NCI-H82 treated with DMSO at 0.1 percent for 48 hours (cell line): Measurements from ENCODE around the gene PFKFB3.
"Not testable (repeated sequence)": the region's sequence is repeated elsewhere in the genome, so short reads cannot be mapped to it uniquely, and the experiment has no call there.

Experiments
- DNase-seq: peaks from one replicate; lab custom pipeline; 2025; ENCODE audit not compliant: unreplicated experiment; lab: John Stamatoyannopoulos, UW

The PFKFB3 gene

DNA sequence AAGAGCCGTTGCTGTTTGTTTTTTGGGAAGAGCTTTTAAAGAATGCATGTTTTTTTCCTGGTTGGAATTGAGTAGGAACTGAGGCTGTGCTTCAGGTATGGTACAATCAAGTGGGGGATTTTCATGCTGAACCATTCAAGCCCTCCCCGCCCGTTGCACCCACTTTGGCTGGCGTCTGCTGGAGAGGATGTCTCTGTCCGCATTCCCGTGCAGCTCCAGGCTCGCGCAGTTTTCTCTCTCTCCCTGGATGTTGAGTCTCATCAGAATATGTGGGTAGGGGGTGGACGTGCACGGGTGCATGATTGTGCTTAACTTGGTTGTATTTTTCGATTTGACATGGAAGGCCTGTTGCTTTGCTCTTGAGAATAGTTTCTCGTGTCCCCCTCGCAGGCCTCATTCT, 31.6 kb downstream of the PFKFB3 start:
- DNase-seq, result no peak

DNA sequence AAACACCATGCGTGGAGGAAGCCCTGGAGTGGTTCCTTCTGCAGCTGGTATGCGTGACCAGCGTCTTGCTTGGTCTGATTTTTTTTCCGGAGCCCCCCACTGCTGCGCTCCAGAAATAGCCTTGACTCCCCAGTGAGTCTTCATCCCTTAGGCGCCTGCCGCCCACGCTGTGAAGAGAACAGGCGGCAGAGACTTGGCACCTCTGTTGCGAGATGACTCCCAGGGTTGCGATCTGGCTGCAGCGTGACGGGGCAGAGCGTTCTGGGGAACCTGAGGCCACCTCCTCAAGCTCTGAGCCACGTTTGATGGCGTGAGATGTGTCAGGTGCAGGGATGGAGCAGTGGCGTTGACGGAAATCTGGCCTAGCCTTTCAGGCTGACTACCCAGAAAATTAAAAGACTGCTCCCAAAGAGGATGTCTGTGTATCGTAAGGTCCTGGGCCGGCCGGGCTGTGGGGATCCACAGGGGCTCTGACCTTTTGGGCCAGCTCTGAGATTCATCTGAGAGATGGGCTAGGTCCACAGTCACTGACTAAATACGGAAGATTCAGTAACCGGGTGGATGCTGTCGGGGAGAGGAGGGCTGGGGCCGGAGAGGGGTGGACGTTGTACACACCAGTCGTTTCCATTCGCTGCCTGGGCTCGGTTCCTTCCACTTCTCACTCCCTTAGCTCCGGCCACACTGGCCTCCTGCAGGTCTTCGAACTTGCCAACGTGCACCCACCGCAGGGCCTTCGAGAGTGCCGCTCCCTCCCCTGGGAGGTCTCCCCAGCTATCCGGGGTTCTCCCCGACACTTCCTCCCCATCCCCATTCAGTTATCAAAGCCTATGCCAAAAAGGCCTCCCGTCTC, 33.8 kb downstream of the PFKFB3 start:
- DNase-seq, result no peak

DNA sequence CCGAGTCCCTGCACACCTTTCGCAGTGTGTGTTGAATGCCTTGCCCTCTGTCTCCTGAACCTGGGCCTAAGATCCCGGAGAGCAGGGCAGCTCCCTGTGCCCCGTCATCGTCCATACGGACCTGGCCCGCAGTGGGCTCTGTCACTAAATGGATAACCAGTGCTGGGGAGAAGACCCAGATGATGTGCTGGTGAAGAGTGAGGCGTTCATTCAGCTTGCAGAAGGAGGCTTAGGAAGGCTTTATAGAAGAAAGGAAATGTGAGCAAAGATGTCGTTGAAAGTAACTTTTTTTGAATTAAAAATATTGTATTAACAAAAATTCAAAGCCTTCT, 34.4 kb downstream of the PFKFB3 start:
- DNase-seq, result no peak

DNA sequence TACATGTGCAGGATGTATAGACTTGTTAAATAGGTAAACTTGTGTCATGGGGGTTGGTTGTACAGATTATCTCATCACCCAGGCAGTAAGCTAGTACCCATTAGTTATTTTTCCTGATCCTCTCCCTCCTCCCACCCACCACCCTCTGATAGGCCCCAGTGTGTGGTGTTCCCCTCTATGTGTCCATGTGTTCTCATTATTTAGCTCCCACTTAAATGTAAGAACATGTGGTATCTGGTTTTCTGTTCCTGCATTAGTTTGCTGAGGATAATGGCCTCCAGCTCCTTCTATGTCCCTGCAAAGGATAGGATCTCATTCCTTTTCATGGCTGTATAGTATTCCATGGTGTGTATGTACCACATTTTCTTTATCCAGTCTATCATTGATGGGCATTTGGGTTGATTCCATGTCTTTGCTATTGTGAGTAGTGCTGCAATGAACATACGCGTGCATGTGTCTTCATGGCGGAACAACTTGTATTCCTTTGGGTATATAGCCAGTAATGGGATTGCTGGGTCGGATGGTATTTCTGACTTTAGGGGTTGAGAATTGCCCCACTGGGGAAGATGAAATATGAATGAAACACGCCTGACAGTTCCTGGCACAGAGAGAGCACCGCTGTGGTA, 36.0 kb downstream of the PFKFB3 start:
- DNase-seq, result not testable (repeated sequence)

DNA sequence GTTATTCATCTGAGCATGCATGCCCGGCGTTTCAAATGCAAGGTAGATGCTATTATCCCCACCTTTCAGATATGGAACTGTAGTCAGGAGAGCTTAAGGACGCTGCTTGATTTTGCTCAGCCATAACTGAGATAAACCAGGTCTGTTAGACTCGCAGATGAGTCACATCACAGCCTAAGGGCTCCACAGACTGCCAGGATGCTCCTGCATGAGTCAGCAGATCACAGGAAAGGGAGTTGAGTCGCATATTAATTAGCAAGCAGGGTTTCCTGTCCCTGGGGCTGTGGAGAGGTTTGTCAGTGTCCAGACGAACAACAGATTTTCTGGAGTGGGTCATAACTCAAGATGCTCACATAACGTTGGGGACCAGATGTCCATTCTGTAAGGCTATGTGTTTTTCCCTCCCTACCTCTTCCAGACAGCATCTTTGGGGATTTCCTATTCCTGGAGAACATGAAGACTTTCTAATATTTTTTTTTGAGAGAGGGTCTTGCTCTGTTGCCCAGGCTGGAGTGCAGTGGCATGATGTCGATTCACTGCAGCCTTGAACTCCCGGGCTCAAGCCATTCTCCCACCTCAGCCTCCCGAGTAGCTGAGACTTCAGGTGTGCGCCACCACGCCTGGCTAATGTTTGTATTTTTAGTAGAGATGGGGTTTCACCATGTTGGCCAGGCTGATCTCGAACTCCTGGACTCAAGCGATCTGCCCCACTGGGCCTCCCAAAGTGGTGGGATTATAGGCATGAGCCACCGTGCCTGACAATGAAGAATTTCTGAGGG, 36.7 kb downstream of the PFKFB3 start:
- DNase-seq, result no peak

DNA sequence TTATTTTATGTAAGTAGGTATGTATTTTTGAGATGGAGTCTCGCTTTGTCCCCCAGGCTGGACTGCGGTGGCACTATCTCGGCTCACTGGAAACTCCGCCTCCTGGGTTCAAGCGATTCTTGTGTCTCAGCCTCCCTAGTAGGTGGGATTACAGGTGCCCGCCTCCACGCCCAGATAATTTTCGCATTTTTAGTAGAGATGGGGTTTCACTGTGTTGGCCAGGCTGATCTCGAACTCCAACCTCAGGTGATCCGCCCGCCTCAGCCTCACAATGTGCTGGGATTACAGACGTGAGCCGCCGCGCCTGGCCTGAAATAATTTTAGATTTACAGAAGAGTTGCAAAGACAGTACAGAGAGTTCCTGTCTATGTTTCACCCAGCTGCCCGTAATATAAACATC, 37.5 kb downstream of the PFKFB3 start:
- DNase-seq, result no peak

DNA sequence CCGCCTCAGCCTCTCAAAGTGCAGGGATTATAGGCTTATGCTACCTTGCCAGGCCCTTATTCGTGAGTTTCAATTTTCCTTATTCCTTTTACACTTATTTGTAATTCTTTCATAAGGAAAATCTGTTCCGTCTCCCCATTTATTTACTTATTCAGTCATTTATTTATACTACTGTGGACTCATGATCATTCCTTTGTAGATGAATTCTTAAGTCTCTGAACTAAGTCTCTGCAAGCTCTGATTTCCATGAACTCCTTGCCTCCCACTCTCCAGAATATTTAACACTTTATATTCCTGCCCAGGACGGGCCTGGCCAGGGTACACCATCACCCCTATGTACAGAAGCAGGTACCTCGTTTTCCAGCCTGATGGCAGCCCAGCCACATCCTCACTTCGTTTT, 39.4 kb downstream of the PFKFB3 start:
- DNase-seq, result no peak

DNA sequence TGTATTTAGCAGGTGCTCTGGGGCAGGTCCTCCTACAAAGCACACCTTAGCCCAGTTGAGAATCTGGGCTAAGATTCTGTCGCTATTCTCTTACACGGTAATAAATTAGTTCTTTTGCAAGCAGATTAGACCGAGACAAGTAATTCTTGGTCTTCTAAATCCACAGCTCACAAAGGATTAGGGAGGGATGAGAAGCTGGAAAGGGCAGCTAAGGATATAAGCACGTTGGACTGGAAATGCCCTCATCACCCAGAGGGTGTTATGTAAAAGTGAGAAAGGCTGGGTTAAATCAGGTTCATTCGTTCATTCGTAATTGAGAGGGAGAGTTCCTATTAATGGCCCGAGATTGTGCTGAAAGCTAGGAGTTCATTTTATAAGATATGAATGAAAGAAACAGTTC, 41.8 kb downstream of the PFKFB3 start:
- peak; percentile 69 for DNase-seq

DNA sequence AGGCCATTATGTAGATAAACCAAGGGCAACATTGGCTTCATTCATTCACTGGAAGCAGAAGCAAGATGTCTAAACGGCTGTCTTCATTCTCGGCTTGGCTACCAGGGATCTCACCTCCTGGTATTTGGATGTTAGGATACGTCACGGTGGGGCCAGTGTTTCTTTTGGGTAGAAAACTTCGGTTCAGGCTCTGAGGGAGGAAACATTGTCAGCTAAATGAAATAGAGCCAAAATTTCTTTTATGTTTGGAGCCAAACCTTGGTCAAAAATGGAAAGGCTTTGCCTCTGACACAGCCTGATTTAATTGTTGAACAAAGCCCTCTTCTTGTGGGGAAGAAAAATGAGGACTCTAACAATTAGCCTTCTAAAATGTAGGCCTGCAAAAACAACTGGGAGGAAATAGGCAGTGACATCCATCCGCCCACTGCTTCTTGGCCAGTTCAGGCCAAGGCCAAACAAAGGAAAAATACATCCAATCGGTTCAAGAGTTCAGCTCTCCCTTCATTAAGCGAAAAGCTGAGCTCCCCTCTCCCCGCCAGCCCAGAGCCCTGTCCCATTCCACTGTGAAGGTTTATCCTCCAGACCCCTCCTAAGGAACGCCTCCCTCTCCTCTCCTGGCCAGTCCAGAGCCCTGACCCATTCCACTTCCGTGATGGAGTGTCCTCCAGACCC, 44.4 kb downstream of the PFKFB3 start:
- no peak for DNase-seq

DNA sequence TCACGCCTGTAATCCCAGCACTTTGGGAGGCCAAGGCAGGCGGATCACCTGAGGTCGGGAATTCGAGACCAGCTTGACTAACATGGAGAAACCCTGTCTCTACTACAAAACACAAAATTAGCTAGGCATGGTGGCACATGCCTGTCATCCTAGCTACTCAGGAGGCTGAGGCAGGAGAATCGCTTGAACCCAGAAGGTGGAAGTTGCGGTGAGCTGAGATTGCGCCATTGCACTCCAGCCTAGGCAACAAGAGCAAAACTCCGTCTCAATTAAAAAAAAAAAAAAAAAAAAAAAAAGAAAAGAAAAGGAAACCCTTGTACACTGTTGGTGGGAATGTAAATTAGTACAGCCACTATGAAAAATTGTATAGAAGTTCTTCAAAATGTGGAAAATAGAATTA, 46.2 kb downstream of the PFKFB3 start:
- DNase-seq, result not testable (repeated sequence)

DNA sequence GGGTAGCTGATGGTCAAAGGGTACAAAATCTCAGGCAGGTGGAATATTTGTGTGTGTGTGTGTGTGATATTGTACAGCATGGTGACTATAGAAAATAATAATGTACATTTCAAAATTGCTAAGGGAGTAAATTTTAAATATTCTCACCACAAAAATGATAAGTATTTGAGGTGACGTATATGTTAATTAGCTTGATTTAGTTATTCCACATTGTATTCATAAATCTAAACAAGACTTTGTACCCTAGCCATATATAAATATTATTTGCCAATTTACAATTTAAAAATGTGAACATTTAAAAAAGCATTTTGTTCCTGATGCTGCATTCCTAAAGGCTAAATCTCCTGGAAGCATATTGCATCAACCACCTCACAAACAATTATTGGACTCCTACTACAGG, 47.0 kb downstream of the PFKFB3 start:
- no peak for DNase-seq

DNA sequence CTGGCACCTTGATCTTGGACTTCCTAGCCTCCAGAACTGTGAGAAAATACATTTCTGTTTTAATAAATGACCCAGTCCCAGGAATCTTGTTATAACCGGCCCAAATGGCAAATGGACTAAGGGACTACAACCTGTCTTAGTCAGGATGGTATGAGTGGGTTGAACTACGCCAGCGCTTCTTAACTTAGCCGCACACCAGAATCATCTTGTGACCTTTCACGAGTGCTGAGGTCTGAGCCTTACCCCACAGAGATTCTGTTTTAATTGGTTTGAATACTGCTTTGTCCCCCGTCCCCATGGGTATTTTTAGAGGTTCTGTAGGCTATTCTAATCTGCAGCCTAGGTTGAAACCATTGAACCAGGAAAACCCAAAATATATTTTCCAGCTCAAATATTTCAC, 48.0 kb downstream of the PFKFB3 start:
- DNase-seq, result no peak

DNA sequence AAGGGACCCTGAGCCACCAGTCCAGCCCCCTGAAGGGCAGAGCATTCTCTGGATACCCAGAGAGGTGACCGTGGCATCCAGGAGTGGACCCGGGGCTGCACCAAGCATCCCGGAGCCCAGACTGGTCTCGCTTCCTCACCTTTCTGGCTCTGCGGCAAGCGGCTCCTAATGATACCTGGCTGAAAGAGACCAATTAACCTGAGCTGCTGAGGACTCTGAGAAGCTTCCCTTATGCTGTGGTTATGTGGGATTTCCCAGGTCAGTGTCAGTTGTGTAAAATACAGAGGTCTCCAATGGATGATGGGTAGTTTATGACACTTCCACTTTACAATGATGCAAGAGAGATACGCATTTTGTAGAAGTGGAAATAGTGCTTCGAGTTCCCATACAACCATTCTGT, 51.5 kb downstream of the PFKFB3 start:
- no peak for DNase-seq

DNA sequence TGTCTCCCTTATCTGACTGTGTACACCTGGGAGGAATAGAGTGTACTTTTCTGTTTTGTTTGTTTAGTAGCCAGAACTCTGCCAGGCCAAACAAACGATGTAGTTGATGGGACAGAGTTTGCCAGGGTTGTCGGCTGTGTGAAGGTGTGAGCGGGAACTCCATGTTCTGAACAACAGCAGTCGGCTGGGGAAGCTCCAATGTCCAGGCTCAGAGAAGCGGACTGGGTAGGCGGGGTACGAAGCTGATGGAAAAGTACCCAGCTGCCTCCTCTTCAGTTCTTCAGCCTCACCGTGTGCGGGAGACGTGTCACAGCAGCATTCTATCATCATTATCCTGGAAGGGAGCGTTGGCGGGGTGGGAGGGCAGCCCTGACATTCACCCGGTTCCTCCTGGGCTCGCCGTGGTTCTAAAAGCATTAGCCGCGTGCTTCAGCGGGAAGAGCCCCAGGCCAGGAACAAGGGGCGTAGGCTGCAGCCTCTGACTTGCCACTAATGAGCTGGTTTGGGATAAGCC, 52.9 kb downstream of the PFKFB3 start:
- no peak for DNase-seq

DNA sequence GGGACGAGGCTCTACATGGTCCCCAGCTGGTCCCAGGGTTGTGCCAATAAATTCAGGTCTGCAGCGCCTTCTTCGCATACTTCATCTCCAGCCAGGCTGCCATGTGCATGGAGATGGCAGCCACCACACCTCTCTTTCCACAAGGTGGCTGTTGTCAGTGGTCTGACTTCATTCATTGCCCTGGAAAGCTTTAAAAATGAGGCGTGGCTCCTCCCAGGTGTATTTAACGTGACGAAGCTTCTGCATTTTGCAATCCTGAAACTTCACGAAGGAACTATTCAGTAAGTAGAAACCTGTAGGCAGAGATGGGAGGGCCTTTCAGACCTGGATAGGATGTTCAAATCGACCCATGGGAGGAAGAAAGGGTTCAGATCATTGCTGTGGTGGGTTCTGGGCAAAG, 53.7 kb downstream of the PFKFB3 start:
- DNase-seq, result no peak

DNA sequence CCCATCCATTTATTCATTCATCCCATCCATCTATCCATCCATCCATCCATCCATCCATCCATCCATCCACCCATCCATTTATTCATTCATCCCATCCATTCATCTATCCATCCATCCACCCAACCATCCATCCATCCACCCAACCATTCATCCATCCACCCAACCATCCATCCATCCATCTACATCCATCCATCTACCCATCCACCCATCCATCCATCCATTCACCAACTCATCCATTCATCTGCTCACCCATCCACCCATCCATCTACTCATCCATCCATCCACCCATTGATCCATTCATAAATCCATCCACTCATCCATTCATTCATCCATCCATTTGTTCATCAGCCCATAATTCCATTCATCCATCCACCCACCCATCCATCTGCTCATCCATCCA, 56.4 kb downstream of the PFKFB3 start:
- no peak for DNase-seq

DNA sequence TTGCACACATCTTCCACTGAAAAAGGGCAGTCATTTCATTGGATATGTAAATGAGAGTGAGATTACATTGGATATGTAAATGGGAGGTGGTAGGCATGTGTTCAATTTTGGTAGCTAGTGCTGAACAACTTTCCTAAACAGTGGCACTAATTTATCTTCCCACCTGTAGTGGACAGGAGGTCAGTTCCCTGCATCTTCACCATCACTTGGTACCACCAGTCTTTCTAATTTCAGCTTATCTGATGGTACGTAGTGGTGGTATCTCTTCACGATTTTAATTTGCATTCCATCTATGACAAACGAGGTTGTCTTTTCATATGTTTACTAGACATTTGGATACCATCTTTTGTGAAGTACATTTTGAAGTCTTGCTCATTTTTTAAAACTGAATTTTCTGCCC, 58.1 kb downstream of the PFKFB3 start:
- DNase-seq, result no peak

DNA sequence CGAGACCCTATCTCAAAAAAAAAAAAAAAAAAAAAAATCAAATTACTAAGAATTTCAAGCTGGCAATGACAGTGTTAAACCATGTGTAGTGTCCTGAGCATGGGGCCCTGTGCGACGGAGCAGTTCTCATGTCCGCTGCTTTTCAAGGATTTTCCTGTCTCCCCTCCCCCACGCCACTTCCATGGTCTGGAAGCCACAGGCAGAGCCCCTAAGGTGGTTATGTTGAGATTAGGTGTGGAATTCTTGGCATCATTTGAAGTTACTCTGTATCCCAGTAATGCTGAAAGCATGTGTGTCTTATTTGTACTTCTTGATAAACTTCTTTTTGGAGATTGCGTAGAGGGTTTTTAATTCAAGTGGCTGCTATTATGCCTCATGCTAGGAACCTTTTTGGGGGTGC, 65.2 kb downstream of the PFKFB3 start:
- DNase-seq, result no peak

DNA sequence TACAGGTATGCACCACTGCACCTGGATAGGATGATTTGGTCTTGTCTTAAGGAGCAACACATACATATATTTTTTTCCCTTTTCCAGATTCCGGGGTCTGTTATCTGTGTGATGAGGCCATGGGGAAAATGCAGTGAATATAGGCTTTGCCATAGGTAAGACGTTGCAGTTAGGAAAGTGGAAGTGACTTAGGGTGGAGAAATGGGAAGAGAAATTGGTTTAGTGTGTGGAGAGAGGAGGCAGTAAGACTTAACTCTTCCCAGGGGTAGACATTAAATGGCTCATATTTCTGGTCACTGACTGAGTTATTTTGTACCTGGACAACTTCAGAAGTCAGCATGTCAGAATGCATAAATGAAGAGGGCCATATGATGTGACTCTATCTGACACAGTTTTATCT, 66.7 kb downstream of the PFKFB3 start:
- no peak for DNase-seq

DNA sequence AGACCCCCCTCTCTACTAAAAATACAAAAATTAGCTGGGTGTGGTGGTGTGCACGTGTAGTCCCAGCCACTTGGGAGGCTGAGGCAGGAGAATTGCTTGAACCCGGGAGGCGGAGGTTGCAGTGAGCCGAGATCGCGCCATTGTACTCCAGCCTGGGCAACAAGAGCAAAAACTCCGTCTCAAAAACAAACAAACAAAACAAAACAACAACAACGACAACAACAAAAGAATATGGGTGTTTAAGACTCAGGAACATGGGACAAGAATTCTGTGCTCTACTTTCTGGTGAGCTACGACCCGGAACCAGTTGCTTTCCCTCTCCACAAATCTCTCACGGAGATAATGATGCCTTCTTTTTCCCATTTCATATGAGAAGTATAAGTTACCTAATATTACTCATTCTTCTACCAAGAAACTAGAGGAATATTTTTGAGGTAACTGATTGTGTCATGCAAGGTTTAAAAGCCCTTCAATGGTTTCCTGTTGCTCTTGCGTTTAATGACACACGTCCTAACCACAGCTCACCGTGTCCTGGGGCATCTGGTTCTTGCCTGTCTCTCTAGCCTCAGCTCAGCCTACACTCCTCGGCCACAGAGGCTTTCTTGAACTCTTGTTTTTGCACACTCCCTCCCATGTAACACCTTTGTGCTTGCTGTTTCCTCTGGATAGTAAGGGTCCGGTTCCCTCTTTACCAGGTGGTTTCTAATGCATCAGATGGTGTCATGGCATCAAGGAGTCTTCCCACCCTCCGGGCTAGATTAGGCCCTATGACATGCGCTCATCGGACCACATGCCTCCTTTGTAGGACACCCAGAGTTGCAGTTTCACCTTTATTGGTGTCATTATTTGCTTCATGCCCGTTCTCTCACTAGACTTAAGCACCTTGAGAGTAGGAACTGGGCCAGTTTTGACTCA, 67.5 kb downstream of the PFKFB3 start:
- no peak for DNase-seq
